ENCODE data around the gene MRPS35.

DNA sequence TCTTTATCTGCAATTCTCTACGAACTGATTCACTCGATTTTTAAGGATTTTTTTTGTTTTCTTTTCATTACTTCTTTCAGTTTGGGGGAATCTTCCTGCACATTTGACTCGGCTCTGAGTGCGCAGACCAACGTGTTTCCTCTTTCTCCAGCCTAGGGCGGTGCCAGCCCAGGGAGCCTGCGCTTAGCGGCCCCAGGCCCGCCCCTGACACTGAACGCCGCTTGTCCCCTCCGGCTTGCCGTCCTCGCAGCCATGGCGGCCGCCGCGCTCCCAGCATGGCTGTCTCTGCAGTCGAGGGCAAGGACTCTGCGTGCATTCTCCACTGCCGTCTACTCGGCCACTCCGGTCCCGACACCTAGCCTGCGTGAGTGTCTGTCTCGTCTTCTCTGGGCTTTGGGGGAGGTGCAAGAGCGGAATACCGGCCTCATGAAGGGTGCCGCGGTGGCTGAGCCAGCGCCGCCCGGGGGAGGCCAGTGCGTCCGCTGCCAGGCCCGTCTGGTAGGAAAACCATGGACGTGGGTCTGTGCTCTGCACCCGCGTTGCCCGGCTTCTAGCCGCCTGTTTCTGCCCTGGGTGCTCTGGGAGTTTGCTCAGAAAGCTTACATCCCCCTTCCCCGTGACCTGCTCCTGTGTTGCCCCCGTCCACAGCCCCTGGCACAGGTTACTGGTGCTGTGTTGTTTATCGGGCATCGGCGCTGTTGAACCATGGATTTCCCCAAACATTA lies at the start of gene MRPS35:
- no peak for TF ChIP-seq EZH2phosphoT487 (IDR thresholded peaks at IDR 0.05; ENCODE audit: insufficient read depth, low read depth)
- no peak for TF ChIP-seq EZH2 (IDR thresholded peaks at IDR 0.05; ENCODE audit: insufficient read depth, poor library complexity, severe bottlenecking)
